Measurements from ENCODE around the gene IGFL2. TPM values are rescaled to one million over a fixed set of nuclear protein-coding genes. Genes with fewer than 3 reads are reported as not detected.

IGFL2 gene
- polyA plus RNA-seq, 3 donors = not detected

GRCh38 chr19:46116121-46116520 is 31.9 kb upstream of the IGFL2 start:
- Mint-ChIP-seq H3K4me3 (no peak overlapping the region), H3K27ac (no peak overlapping the region), H3K4me1 (no peaks in the 10 kb centered on the region), H3K36me3 (no peaks in the 10 kb centered on the region), H3K9me3 (peaks cover 0 to 2% (median 0%) of the 10 kb centered on the region in 7 donors), H3K27me3 (ENCODE audit: low read depth in 3 of 3) (peaks cover 12 to 15% (median 15%) of the 10 kb centered on the region in 3 donors)
- H3K4me3 ChIP-seq (replicated peaks in 1 of 3; ENCODE audit: low read depth in 2 of 3, low read length in 3 of 3) = no peak overlapping the region
- H3K4me2 ChIP-seq (replicated peaks; ENCODE audit: extremely low read depth, low read length, poor library complexity, severe bottlenecking) = no peak overlapping the region
- no peak overlapping the region for H3K9ac ChIP-seq (ENCODE audit: insufficient read depth, low read length, poor library complexity, severe bottlenecking)
- H3K9me3 ChIP-seq (replicated peaks in 1 of 2; ENCODE audit: control insufficient read depth in 1 of 2, insufficient read depth in 1 of 2, low read length in 2 of 2) = no peaks in the 10 kb centered on the region
- no peaks in the 10 kb centered on the region for H3K4me1 ChIP-seq (ENCODE audit: control insufficient read depth in 1 of 2, insufficient read depth in 2 of 2, low read length in 2 of 2)
- H4K20me1 ChIP-seq (ENCODE audit: insufficient read depth, low read length) = no peaks in the 10 kb centered on the region
- no peak for TF ChIP-seq CTCF (IDR thresholded peaks at IDR 0.05)
- intact Hi-C loops (cut with micrococcal nuclease) = no loop called here
- DNase-seq = no peak
- H3K79me2 ChIP-seq (ENCODE audit: insufficient read depth, low read length) = no peaks in the 10 kb centered on the region
- H3K27ac ChIP-seq (ENCODE audit: low read depth in 1 of 2, low read length in 2 of 2) = no peak overlapping the region
- no peak overlapping the region for H2AFZ ChIP-seq (ENCODE audit: insufficient read depth, low read depth, low read length, poor library complexity, severe bottlenecking)
- WGBS (ENCODE audit: insufficient coverage) = no CpG with 5 or more reads among the region's 3 CpGs
- H3K27me3 ChIP-seq (ENCODE audit: control insufficient read depth in 2 of 2, insufficient read depth in 2 of 2, low read length in 2 of 2) = peaks cover 4 to 7% of the 10 kb centered on the region in 2 donors
- no peaks in the 10 kb centered on the region for H3K36me3 ChIP-seq (replicated peaks in 1 of 2; ENCODE audit: control insufficient read depth in 1 of 2, insufficient read depth in 2 of 2, low read length in 2 of 2)

- no peak overlapping the region for H3K4me2 ChIP-seq (replicated peaks; ENCODE audit: extremely low read depth, low read length, poor library complexity, severe bottlenecking)
Measured at GRCh38 chr19:46118136-46118535, 29.9 kb upstream of the IGFL2 start.

More at GRCh38 chr19:46118136-46118535, 29.9 kb upstream of the IGFL2 start:
- Mint-ChIP-seq H3K4me3 (no peak overlapping the region), H3K27me3 (ENCODE audit: low read depth in 3 of 3) (peaks cover 12 to 20% (median 13%) of the 10 kb centered on the region in 3 donors), H3K36me3 (no peaks in the 10 kb centered on the region), H3K9me3 (peaks cover 0 to 2% (median 0%) of the 10 kb centered on the region in 7 donors), H3K27ac (no peak overlapping the region), H3K4me1 (no peaks in the 10 kb centered on the region)
- no peaks in the 10 kb centered on the region for H4K20me1 ChIP-seq (ENCODE audit: insufficient read depth, low read length)
- no CpG with 5 or more reads among the region's 3 CpGs for WGBS (ENCODE audit: insufficient coverage)
- H2AFZ ChIP-seq (ENCODE audit: insufficient read depth, low read depth, low read length, poor library complexity, severe bottlenecking) = no peak overlapping the region
- H3K9ac ChIP-seq (ENCODE audit: insufficient read depth, low read length, poor library complexity, severe bottlenecking) = no peak overlapping the region
- DNase-seq = no peak
- intact Hi-C loops (cut with micrococcal nuclease) = no loop called here
- no peak overlapping the region for H3K4me3 ChIP-seq (replicated peaks in 1 of 3; ENCODE audit: low read depth in 2 of 3, low read length in 3 of 3)
- TF ChIP-seq CTCF (IDR thresholded peaks at IDR 0.05) = no peak
- H3K79me2 ChIP-seq (ENCODE audit: insufficient read depth, low read length) = no peaks in the 10 kb centered on the region
- H3K9me3 ChIP-seq (replicated peaks in 1 of 2; ENCODE audit: control insufficient read depth in 1 of 2, insufficient read depth in 1 of 2, low read length in 2 of 2) = no peaks in the 10 kb centered on the region
- H3K36me3 ChIP-seq (replicated peaks in 1 of 2; ENCODE audit: control insufficient read depth in 1 of 2, insufficient read depth in 2 of 2, low read length in 2 of 2) = no peaks in the 10 kb centered on the region
- no peaks in the 10 kb centered on the region for H3K4me1 ChIP-seq (ENCODE audit: control insufficient read depth in 1 of 2, insufficient read depth in 2 of 2, low read length in 2 of 2)
- no peak overlapping the region for H3K27ac ChIP-seq (ENCODE audit: low read depth in 1 of 2, low read length in 2 of 2)
- H3K27me3 ChIP-seq (ENCODE audit: control insufficient read depth in 2 of 2, insufficient read depth in 2 of 2, low read length in 2 of 2) = peaks cover 6 to 8% of the 10 kb centered on the region in 2 donors

Measured in CD14-positive monocyte (primary cell).